ENCODE data around the gene SH3RF3.

The SH3RF3 gene

GRCh38 chr2:109453371-109453995 lies 324.5 kb downstream of the SH3RF3 start:
- H3K4me3 ChIP-seq (ENCODE audit: low read depth, low read length) = no peak overlapping the region
- TF ChIP-seq CTCF (IDR thresholded peaks at IDR 0.05; ENCODE audit: borderline replicate concordance, insufficient read depth, low read depth, low read length) = no peak

GRCh38 chr2:109454304-109454703 lies 325.3 kb downstream of the SH3RF3 start:
- TF ChIP-seq CTCF (IDR thresholded peaks at IDR 0.05; ENCODE audit: borderline replicate concordance, insufficient read depth, low read depth, low read length) = no peak
- H3K4me3 ChIP-seq (ENCODE audit: low read depth, low read length) = no peak overlapping the region

DNA sequence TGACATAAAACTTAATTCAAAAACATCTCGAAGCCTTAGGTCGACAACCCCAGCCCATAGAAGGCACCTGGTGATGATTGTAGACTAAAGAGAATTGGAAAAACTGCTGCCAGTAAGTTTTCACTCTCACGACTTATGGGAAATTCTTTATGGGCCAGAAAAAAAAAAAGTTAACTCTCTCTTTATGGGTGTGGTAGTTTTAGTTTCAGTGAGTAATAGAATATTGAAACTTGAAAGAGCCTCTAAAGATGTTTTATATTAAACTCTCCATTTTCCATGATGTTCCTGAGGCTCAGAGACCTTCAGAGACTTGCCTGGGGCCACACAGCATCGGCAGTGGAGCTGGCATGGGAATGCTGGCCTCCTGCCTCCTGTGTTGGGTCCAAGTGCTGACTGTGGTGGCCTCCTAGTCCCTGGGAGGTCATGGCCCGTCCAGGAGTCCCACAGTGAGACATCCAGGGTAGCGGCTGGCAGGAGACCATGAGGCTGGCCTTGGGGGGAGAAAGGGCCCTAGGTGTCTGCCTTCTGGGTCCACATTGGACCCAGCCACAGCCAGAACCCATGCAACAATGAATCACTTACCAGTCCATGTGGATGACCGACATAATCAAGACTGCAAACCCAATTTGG lies 325.9 kb downstream of the SH3RF3 start:
- TF ChIP-seq CTCF (IDR thresholded peaks at IDR 0.05; ENCODE audit: borderline replicate concordance, insufficient read depth, low read depth, low read length) = no peak
- no peak overlapping the region for H3K4me3 ChIP-seq (ENCODE audit: low read depth, low read length)

DNA sequence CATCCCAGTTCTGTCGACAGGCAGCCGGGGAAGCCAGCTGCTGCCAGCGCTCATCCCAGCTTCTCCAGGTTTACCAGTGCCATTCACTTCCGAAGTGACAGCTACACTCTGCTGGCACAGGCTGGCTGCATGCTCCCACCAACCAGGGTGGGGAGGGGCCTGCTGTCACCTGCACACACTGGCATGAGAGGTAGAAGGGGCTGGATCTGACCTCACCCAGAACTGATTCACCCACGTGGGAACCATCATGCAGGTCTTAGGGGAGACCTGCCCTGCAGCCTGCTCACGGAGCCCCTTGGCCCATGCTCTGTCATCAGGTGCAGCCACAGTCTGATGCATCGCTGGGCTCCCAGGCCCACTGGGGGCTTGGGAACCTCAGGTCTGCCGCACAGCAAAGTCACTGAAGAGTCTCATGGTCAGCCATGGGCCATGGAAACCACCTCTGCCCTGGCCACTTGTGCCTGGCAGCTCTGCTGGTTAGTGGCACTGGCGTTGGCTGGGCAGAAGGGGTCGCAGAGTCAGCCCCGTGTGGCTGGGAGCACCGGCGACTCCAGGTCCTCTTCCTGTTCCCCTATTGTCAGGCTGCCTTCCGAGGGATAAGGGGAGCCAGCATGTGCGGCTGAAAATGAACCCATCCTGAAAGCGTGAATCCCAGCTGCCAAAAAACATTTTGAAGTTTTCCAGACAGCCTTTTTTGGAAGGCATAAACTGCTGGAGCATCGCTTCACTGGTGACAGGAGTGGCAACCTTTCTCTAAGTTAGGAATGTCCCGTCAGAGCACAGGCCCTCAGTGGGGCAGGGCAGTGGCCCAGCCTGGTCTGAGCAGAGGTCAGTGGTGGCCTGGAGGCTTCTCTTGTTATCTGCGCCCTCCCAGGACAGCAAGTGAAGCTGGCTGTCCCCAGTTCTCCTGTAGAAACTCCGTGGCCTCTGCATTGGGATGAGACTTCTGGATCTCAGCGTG lies 327.0 kb downstream of the SH3RF3 start:
- no peak overlapping the region for H3K4me3 ChIP-seq (ENCODE audit: low read depth, low read length)
- no peak for TF ChIP-seq CTCF (IDR thresholded peaks at IDR 0.05; ENCODE audit: borderline replicate concordance, insufficient read depth, low read depth, low read length)

DNA sequence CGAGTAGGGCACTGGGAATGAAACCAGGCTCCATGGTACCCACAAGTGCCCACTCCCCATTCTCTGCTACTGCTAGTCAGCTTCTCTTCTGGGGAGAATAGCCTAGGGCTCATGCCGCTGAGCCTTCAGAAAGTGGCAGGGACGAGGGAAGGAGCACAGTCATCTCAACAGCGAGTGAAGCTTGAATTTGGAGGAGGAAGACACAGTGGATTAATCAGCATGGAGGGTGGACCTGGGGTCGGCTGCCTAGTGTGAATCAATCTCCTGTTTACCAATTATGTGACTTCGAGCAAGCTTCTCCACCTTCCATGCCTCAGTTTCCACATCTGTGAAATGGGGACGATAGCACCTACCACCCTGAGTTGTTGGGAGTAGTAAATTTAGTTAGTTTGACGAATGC lies 327.8 kb downstream of the SH3RF3 start:
- no peak for TF ChIP-seq CTCF (IDR thresholded peaks at IDR 0.05; ENCODE audit: borderline replicate concordance, insufficient read depth, low read depth, low read length)

DNA sequence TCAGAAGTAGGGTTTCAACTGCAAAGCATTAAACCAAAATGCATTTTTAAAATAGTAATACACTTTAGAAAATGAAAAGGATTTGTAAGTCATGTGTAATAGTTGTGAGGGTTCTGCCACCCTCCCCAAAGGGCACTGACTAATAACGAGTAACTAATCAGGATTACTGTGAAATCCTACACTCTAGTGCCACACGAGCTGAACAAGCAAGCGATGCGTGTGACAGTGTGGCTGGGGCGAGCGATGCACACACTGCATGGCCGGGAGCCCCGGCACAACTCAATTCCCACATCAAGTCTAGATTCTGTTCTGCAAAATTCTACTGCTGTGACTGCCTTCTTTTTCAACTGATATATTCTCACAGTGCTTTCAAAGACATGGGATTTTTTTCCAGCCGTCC lies 328.4 kb downstream of the SH3RF3 start:
- H3K4me3 ChIP-seq (ENCODE audit: low read depth, low read length) = no peak overlapping the region
- TF ChIP-seq CTCF (IDR thresholded peaks at IDR 0.05; ENCODE audit: borderline replicate concordance, insufficient read depth, low read depth, low read length) = no peak

More for the DNA sequence above, 327.8 kb downstream of the SH3RF3 start:
- no peak overlapping the region for H3K4me3 ChIP-seq (ENCODE audit: low read depth, low read length)
